Measurements from ENCODE around the gene CREB5. TPM values are rescaled to one million over a fixed set of nuclear protein-coding genes. Genes with fewer than 3 reads are reported as not detected.

CREB5 gene
- total RNA-seq, 2 experiments from 2014 or later: 0.19 to 0.22 TPM

- H3K27ac ChIP-seq (ENCODE audit: low read depth in 1 of 2, low read length in 2 of 2): no peak overlapping the region
- peaks cover 22% of the 10 kb centered on the region for H3K27me3 Mint-ChIP-seq
- ATAC-seq (ENCODE audit: poor library complexity): no peak
- no peak for TF ChIP-seq CTCF (IDR thresholded peaks at IDR 0.05)
- no peaks in the 10 kb centered on the region for H3K9me3 Mint-ChIP-seq
- no peaks in the 10 kb centered on the region for H3K36me3 ChIP-seq (ENCODE audit: insufficient read depth, low read length)
- H3K4me1 ChIP-seq (ENCODE audit: insufficient read depth, low read length): no peaks in the 10 kb centered on the region
- H3K4me1 Mint-ChIP-seq (ENCODE audit: low read depth): no peaks in the 10 kb centered on the region
- intact Hi-C loops (cut with DNase I, micrococcal nuclease): no loop called here
- H3K27me3 ChIP-seq (ENCODE audit: control insufficient read depth in 1 of 2, insufficient read depth in 2 of 2, low read length in 2 of 2): no peaks in the 10 kb centered on the region
- H3K9me3 ChIP-seq (ENCODE audit: control insufficient read depth in 1 of 2, insufficient read depth in 1 of 2, low read length in 2 of 2): peaks cover 0 to 9% of the 10 kb centered on the region in 2 experiments
- DNase-seq: no peak
- H3K27ac Mint-ChIP-seq: no peak overlapping the region
- H3K4me3 Mint-ChIP-seq: no peak overlapping the region
- H3K36me3 Mint-ChIP-seq (ENCODE audit: low read depth): no peaks in the 10 kb centered on the region
- POLR2A ChIA-PET: no interaction called here
- H3K4me3 ChIP-seq (ENCODE audit: low read length): no peak overlapping the region
- CTCF ChIA-PET: no interaction called here
These were observed 33.8 kb downstream of the CREB5 start for GRCh38 chr7:28446131-28446530.

GRCh38 chr7:28447071-28447470, 34.8 kb downstream of the CREB5 start:
- H3K4me1 Mint-ChIP-seq (ENCODE audit: low read depth): no peaks in the 10 kb centered on the region
- no peak overlapping the region for H3K27ac Mint-ChIP-seq
- no peak overlapping the region for H3K4me3 Mint-ChIP-seq
- Histone ChIP-seq H3K9me3 (ENCODE audit: control insufficient read depth in 1 of 2, insufficient read depth in 1 of 2, low read length in 2 of 2) (peaks cover 0 to 9% of the 10 kb centered on the region in 2 experiments), H3K27me3 (ENCODE audit: control insufficient read depth in 1 of 2, insufficient read depth in 2 of 2, low read length in 2 of 2) (no peaks in the 10 kb centered on the region), H3K4me3 (ENCODE audit: low read length) (no peak overlapping the region), H3K36me3 (ENCODE audit: insufficient read depth, low read length) (no peaks in the 10 kb centered on the region), H3K4me1 (ENCODE audit: insufficient read depth, low read length) (no peaks in the 10 kb centered on the region), H3K27ac (ENCODE audit: low read depth in 1 of 2, low read length in 2 of 2) (no peak overlapping the region)
- CTCF ChIA-PET: interaction anchor here (0.8 kb wide), 1 partner anchor 25 kb away, joined by 3 read pairs; no protein-coding TSS in a partner anchor
- POLR2A ChIA-PET: interaction anchor here (0.6 kb wide), 1 partner anchor 17 kb away, joined by 3 read pairs; no protein-coding TSS in a partner anchor
- H3K27me3 Mint-ChIP-seq: peaks cover 19% of the 10 kb centered on the region
- intact Hi-C loops (cut with DNase I, micrococcal nuclease): no loop called here
- DNase-seq (no peak), ATAC-seq (ENCODE audit: poor library complexity) (no peak)
- H3K9me3 Mint-ChIP-seq: no peaks in the 10 kb centered on the region
- no peaks in the 10 kb centered on the region for H3K36me3 Mint-ChIP-seq (ENCODE audit: low read depth)
- no peak for TF ChIP-seq CTCF (IDR thresholded peaks at IDR 0.05)

GRCh38 chr7:28448708-28449107, 36.4 kb downstream of the CREB5 start:
- CTCF ChIA-PET: no interaction called here
- POLR2A ChIA-PET: no interaction called here
- Histone ChIP-seq H3K27me3 (ENCODE audit: control insufficient read depth in 1 of 2, insufficient read depth in 2 of 2, low read length in 2 of 2) (no peaks in the 10 kb centered on the region), H3K9me3 (ENCODE audit: control insufficient read depth in 1 of 2, insufficient read depth in 1 of 2, low read length in 2 of 2) (peaks cover 0 to 9% of the 10 kb centered on the region in 2 experiments), H3K27ac (ENCODE audit: low read depth in 1 of 2, low read length in 2 of 2) (no peak overlapping the region), H3K36me3 (ENCODE audit: insufficient read depth, low read length) (no peaks in the 10 kb centered on the region), H3K4me3 (ENCODE audit: low read length) (no peak overlapping the region), H3K4me1 (ENCODE audit: insufficient read depth, low read length) (no peaks in the 10 kb centered on the region)
- no peak for TF ChIP-seq CTCF (IDR thresholded peaks at IDR 0.05)
- Mint-ChIP-seq H3K4me1 (ENCODE audit: low read depth) (no peaks in the 10 kb centered on the region), H3K27me3 (peaks cover 8% of the 10 kb centered on the region), H3K4me3 (no peak overlapping the region), H3K9me3 (no peaks in the 10 kb centered on the region), H3K36me3 (ENCODE audit: low read depth) (no peaks in the 10 kb centered on the region), H3K27ac (no peak overlapping the region)
- DNase-seq (no peak), ATAC-seq (ENCODE audit: poor library complexity) (no peak)
- intact Hi-C loops (cut with DNase I, micrococcal nuclease): no loop called here
